ENCODE data around the gene CD36. TPM values are rescaled to one million over a fixed set of nuclear protein-coding genes. Genes with fewer than 3 reads are reported as not detected.

CD36 gene
- total RNA-seq, 1 experiment from 2014 or later: 1.2 TPM

DNA sequence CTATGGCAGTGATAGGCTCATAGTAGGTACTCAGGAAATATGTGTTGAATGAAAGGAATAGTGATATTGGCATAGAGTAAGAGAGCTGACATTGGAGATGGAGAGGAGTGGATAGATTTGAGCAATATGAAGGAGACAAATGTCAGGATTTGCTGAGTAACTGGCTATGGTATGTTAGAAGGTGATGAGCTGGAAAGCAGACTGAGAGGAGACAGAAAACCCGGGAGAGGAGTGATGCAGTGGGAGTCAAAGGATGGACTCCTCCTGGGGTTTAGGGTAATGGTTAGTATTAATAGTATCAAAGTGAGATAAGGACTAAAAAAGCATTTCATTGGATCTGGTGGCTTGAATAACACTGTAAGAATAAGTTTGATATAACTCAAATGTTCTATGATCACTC is 64.8 kb downstream of the CD36 start:
- no peak for DNase-seq (ENCODE audit: low spot score)

DNA sequence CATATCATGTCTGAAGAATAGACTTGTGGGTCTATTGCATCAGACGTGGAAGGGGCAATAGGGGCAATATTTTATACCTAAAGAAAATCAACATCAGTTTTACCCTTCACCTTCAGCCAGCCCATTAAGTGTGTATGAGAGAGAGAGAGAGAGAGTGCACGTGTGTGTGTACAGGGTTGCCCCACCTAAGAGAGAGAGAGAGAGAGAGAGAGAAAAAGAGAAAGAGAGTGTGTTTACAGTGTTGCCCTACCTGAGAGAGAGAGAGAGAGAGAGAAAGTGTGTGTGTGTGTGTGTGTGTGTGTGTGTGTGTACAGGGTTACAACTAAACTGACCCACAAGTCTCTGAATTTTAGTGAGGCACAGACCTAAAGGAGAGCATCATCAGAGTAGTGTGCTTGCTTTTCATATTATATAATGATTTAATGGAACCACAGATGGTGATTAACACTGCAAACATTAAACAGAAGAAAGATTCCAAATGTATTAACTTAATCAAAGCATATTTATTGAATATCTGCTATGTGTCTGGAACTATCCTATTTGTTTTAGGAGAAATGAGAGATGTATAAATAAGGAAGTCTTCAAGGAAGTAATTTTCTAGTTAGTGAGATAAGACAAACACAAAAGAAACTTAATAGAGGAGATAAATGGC is 66.8 kb downstream of the CD36 start:
- no peak for DNase-seq (ENCODE audit: low spot score)

DNA sequence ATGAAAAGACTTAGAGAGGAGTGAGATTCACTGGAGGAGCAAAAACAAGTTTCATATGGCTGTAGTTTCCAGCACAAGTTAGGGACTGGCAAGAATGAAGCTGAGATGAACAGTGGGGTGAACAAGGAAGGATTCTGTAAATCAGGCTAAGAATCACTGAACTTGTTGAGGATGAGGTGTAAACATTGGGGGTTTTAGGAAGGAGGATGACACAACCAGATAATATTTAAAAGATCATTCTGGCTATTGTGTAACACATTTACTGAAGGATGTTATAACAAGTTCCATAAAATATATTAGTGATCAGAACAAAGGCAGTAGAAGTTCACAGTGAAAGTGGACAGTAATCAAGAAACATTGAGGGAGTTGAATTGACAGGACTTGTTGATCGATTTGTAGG is 68.9 kb downstream of the CD36 start:
- DNase-seq (ENCODE audit: low spot score): no peak

DNA sequence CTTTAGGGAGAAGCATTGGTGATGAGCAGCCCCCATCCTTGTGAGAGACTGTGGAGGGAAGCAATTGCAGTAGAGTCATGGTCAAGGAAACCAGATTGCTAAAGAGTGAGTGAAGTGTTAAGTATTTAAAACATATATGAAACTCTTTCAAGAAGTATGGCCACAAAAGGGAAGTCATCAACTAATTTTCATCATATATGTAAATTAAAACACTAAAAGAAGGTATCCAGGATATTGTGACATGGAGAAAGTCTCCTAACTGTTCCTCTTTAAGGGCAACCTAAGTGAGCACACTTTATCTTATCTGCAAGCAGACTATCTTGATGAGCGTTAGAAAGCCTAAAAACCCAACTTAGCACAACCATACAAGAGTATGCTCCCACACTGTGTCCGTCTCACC is 69.7 kb downstream of the CD36 start:
- no peak for DNase-seq (ENCODE audit: low spot score)

DNA sequence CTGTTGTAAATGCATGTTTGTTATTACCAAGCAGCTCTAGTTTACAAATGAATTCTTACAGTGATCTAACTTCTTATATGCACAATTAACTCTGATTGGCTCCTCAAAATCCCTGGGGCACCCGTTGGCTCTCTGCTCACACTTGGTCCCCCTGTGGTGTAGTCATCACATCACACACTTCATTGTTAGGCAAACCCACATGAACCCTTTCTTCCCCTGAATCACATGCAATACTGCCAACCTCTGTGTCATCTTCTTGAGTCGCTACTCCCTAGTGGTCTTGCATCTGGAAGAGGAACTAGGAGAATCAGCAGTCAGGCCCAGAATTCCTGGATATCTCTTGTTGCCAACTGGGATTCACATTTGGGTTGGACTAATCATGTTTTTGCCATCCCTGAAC is 73.1 kb downstream of the CD36 start:
- peak; percentile 51 for DNase-seq (ENCODE audit: low spot score)

DNA sequence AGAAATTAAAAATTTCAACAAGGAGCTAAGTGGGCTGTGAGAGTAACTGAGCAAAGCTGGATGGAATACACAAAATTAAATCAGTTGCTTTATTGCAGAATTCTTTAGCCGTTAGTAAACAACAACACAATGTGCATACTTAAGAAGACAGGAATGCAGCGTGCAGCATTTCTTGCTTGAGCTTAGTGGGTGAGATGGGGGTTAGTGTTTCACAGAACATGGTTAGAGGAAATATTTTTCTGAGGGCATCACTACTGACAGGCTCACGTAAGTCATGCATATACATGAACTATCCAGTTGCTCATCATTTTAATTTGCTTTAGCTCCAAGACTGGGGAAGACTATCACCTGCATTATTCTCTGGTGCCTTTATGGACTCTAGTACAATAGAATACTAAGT is 80.8 kb downstream of the CD36 start:
- no peak for DNase-seq (ENCODE audit: low spot score)

DNA sequence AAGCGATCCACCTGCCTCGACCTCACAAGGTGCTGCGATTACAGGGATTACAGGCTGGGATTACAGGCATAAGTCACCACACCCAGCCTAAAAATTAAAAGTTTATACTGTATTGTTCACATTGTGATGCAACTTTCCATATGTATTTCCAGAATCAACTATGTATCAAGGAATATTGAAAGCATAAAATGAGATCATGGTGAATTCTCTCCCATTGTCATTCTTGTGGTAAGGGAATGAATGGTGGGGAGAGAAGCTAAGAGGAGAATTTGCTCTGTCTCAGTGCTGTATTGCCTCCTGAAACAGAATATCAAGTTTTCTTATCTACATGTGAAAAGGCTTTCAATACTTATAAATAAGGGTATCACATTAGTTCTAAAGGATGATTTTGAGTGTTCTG is 81.7 kb downstream of the CD36 start:
- DNase-seq (ENCODE audit: low spot score): no peak

DNA sequence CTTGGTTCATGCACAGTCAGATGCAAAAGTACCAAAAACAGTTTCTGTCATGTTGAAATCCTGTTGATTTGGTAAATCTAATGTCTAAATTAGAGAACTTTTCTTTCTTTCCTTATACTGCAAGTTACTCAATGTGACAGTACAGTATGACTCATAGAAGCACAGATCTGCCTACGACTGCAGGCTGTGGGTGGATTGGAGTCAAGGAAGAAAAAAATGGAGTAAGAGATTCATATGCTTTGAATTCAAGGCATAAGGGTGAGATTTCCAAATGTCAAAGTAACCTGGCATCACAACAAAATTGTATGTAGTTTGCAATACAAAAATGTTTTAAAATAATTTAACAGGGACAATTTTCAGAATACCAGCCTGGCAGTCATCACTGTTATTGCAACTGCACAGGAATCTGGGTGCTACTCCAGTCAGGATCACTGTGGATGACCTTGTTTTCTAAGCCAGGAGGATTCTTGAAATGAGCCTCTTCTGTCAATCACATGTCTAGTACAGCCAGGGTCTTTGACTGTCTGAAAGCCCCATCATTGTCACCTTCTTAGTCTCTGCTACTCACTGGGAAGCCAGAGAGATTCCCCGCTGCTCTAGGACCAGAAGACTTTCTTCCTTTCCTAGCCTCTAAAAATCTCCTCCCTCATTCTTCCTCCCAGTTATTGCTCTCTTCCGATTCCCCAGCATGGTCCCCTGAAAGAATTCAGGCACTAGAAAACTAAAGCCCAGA is 83.6 kb downstream of the CD36 start:
- DNase-seq (ENCODE audit: low spot score): peak; percentile 86

DNA sequence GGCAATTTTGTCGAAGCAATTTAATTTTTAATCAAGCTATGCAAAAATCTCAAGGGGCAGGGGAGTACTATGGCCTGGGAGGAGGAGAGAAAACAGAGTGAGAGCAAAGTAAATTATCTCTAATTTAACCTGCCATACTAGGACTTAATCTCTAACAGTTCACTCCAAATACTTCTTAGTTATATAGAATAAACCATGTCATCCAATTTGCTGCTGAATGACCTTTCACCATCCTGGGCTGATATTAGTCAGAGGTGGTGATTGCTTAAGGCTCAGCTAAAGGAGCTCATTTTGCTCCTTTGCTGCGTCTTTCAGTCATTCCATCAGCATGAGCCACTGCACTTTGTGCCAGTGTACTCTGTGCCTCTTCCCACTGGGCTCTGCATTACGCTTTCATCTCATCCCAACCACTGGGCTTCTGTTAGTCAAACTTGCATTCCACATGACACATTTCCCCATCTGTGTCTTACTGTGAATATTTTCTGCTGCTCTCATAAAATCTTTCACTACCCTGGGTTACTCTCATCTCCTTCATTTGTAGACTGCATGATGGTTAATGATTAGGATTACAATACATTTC is 84.3 kb downstream of the CD36 start:
- DNase-seq (ENCODE audit: low spot score): peak; percentile 98

DNA sequence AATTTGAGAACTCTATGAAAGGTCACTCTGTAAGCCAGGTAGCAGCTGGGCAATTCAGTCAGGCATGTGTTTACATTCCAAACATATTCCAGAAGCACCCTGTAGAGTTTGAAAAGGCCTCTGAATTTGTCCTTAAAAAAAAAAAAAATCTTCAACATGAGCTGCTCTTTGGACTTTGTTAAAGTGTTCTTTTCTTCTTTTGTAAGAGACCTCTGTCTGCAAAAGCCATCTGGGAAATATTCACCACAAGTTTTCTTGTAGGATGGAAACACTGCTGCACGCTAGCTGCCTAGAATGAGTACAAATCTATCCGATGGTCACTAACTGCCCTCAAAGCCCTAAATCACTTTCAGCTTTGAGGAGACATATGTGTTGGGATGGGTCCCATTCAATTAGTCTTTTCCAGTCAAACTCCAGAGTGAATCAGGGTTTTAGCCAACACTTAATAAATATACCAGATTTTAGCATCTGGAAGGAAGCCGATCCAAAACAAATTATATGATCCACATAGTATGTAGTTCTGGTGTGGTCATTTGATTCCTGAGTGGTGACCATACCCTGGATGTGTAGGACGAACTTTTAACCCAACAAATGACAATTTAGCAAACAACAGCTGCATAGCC is 85.9 kb downstream of the CD36 start:
- no peak for DNase-seq (ENCODE audit: low spot score)

DNA sequence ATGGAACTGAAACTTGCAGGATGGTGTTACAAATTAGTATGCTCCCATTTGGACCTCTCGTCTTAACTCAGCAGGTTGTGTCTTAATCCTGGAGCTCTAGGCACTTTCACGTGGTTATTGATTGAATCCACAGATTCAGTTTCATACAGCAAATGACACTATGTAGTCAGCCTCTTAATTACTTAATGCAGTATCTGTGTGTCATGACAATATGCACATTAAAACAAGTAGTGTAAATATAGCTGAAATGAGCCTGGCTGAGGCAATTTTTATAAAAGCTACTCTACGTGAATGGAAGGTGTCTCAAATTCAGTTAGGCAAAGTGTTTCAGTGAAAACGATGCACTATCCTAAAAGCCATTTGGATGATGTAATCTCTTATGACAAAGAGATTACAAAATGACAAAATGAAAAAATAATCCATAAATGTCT is 86.8 kb downstream of the CD36 start:
- no peak for DNase-seq (ENCODE audit: low spot score)

Other genes with a start within 250 kb of the CD36 start
- 0.08 TPM in 1 of 2 replicates, not detected in the other for gene GNAT3, start 126.6 kb upstream of the CD36 start, total RNA-seq (2014; rRNA removed; shearing (Covaris generic))